Heart left ventricle (tissue), 13 donors: ENCODE measurements around the gene DHX9.

Source experiments
- CTCF ChIP-seq, 12 donors: fragments of 200-600 bp; sonication (generic) in 4 of 12; IDR thresholded peaks; one replicate each; pipeline versions ENCODE4 v1.5.0 to v1.8.0; 2018 to 2022; ENCODE audit warnings: antibody characterized with exemption in 12 of 12, mild to moderate bottlenecking in 5 of 12
- POLR2A ChIP-seq, 2 donors: fragments of 450-650 bp; IDR thresholded peaks; one replicate each; pipeline ENCODE4 v1.6.1; 2017; ENCODE audit warnings: antibody characterized with exemption in 2 of 2, mild to moderate bottlenecking in 2 of 2, moderate library complexity in 2 of 2
- donor health status: ischemic (EF 13 %, LVEDD 7.1; RV severe dilation, severe dysfunction).
- donor health status: DM: no; HTN: yes; CAD: no.
- donor health status: DM: no; HTN: no; CAD: no.
- donor health status: ischemic (EF 25% LVEDD 6.9; RV normal size, moderate dysfunction).
- donor health status: ischemic (EF 25% LVEDD 5.7; RV mildly dilated, moderate dysfunction).
- donor health status: ischemic (EF 35%, LVEDD 5.7; RV mildly dilated, moderate dysfunction).
- donor health status: nonischemic (EF 11% LVEDD 7.7; RV severe dilation, severe dysfunction).
- donor health status: DM: yes; HTN: yes; CAD: no.
- donor health status: PGD.
- donor health status: ischemic (EF 29% LVEDD 5.4; RV normal size, mild dysfunction).
- donor health status: nonischemic (EF 23%, LVEDD 6.1; RV moderate dilation, normal function).

- TF ChIP-seq CTCF (IDR thresholded peaks at IDR 0.05) (no peak), POLR2A (IDR thresholded peaks at IDR 0.05) (no peak)
Measured at GRCh38 chr1:182823220-182823619, 15.9 kb upstream of the DHX9 start.
